ENCODE data around the gene SYVN1.
"Not testable (repeated sequence)": the region's sequence is repeated elsewhere in the genome, so short reads cannot be mapped to it uniquely, and the experiment has no call there.

SYVN1 gene

DNA sequence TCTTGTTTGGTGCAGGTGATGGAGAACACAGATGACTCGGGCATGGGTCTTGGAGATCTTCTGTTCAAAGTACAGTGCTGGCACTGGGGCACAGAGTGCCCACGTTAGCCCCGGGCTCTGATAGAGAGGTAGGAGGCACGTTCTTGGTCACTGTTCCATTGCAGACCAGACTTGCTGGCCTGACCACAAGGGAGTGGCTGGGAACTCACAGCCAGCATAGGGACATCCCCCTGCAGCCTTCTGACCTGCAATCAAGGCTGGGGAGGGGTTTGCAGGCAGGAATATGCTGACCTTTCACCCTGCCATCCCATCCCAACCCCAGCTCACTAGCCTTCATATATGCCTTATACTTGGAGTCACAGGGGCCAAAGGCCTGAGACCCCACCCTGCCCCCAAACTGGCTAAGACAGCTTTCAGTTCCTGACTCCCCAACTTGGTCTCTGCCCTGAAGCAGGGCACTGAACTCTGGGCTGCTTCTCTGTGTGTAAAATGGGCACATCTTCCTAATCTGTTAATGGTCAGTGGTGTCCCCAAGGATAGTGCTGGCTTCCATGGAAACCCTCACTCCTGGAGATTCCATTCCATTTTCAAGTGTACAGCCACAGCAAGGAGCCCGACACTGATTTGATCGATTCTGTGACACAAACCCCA lies 7.6 kb downstream of the SYVN1 start:
- no peak for DNase-seq

DNA sequence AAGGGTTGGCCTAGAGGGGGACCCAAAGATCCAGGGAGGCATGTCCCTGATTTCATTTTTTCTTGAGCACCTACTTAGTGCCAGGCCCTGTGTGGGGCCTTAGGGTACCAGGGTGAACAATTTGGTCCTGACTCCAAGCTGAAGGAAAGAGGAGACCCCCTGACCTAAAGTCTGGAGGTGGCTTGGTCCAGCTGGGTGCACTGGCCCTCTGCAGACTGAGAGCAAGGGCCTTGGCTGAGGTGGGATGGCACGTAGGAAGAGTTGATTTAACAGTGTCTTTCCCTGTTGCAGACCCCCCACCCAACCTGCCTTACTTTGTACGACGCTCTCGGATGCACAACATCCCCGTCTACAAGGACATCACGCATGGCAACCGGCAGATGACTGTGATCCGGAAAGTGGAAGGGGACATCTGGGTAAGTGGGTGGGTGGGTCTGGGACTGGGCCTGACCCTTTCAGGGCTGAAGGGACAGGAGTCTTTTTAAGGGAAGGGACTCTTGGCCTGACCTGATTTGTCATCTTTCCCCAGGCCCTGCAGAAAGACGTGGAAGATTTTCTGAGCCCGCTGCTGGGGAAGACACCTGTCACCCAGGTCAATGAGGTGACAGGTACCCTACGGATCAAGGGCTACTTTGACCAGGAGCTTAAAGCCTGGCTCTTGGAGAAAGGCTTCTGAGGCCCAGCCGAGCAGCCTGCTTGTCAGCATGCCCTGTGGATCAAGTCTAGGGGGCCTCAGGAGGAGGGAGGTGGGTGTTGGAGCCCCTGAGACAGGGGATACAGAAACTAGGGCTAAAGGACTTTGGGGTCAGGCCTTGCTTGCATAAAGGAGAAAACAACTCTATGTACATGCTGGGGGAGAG lies 8.9 kb downstream of the SYVN1 start:
- no peak for DNase-seq

DNA sequence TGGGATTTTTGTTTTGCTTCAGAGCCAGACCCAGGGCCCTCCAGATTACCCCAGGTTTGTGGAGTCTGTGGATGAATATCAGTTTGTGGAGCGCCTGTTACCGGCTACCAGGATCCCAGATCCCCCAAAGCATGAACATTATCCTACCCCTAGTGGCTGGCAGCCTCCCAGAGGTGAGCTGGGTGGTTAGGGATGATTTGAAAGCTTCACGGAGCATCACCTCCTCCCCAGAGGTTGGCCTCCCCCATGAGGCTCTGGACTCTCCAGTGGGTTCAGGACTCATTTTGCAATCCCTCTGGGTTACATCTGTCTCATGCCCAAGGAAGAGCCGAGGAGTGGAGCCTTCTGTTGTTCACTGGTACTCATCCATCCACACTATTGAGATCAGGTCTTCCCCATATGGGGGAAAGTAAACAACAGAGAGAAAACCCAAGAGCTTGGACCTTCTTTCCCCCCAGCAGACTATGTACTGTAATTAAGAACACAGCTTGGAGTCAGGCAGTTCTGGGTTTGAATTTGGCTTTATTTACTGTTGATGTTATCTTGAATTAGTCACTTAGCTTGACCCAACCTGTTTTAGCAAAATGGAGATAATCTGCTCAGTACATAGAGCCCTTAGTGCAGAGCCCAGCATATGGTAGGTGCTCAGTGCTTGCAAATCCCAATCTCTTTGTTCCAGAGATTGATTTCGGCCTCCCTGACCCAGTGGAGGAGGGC lies 9.7 kb downstream of the SYVN1 start:
- DNase-seq: no peak

DNA sequence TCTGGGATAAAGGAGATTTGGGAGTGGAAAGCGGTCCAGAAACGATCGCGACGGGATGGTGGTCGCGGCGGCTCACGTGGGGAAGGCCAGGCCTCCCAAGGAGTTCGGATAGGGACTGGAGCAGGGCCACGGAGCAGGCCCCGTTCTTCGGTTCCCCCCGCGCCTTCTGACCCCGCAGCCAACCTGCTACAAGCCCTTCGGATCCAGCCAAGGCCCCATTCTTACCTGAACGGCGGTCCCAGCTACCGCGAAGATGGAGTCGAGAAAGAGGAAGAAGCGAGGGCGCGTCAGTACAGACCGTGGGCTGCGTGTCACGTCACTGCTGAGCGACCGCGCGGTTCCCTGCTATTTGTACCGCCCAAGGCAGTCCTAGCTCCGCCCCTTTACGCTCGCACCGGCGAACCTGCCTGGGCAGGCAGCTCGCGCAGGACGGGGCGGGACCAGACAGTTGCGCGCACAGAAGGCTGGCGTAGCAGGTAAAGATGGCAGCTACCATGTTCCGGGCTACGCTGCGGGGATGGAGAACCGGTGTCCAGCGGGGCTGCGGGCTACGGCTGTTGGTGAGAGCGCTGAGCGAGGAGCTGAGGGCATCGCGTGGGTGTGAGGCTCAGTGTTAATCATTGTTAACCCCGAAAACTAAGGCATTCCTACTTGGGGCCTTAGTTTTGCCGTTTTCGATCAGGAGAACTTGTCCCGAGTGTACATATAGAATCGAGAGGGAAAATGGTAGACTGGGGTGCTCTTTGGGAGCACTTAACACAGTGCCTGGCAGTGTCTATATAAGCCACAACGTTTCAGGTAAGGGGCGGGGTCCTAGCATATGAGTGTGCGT lies 12.2 kb downstream of the SYVN1 start, which contains the start of the genes FAU and MRPL49:
Gene FAU, minus strand, starts transcription at position 270 of the 832 bp plus-strand sequence. CDS start 321 bp downstream, outside the sequence.
Gene MRPL49, plus strand, starts transcription at position 457 of the 832 bp plus-strand sequence. Its CDS starts 26 bp downstream, at position 483.
- DNase-seq: peak; percentile 98

DNA sequence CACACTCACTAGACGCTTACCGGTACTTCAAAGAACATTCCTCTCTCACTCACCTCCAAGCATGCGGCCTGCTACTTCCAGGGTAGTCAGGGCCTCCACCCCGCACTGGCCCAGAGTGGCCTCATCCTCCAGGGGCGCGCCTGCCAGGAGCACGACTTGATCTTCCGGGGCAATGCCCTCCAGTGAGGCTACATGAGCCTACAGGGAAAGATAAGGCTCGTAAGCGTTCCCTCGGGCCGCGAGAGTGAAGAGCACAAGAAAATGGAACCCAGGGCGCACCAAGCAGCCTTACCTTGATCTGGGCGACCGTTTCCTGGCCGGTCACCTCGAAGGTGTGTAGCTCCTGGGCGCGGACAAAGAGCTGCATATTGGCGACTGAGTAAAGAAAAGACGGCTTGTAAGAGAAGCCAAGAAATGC lies 12.9 kb downstream of the SYVN1 start:
- no peak for DNase-seq

DNA sequence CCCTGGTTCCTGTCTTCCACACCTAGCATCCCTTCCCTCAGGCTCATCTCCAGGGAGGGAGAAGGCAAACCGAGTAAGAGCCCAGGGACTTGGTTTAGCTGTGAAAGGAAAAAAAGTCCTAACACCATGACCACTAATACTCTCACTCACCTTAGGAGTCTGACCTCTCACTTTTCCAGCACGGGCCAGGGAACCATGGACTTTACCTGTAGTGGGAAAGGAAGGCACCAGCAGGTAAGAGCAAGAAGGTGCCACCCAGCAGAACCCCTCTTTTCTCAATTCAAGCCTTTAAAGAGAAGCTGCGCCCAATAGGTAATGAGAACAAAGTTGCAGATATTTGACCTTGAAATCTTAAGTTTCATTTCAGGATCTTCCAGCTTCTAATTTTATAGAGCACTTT lies 13.5 kb downstream of the SYVN1 start:
- DNase-seq: no peak

DNA sequence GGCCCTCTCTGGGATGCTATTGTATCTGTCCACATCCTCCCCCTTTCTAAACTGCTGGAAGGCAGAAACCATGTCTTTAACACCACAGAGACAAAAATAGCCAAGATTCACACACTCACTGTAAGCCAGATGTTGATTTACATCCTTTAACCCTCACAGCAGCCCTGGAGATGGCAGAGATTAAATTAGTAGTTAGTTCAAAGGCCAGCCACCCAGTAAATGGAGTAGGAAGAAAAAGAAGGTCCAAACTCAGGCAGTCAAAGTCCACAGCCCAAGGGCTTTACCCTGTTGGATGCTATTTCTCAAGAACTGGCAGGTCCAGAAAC lies 14.7 kb downstream of the SYVN1 start:
- no peak for DNase-seq

DNA sequence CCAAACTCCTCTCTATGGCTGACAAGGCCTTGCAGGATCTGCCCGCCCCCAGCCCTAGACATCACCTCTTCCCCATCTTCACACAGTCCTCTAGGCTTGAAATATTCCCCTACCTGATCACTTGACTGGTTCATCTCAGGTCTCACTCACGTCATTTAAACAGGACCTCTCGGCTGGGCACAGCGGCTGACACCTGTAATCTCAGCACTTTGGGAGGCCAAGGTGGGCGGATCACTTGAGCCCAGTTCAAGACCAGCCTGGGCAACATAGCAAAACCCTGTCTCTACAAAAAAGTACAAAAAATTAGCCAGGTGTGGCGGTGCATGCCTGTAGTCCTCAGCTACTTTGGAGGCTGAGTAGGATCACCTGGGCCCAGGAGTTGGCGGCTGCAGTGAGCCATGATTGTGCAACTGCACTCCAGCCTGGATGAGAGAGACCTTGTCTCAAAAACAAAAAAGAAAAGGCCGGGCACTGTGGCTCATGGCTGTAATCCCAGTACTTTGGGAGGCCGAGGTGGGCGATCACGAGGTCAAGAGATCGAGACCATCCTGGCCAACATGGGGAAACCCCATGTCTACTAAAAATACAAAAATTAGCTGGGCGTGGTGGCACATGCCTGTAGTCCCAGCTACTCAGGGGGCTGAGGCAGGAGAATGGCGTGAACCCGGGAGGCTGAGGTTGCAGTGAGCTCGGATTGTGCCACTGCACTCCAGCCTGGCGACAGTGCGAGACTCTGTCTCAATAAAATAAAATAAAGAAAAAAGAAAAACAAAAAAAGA lies 15.2 kb downstream of the SYVN1 start:
- not testable (repeated sequence) for DNase-seq

DNA sequence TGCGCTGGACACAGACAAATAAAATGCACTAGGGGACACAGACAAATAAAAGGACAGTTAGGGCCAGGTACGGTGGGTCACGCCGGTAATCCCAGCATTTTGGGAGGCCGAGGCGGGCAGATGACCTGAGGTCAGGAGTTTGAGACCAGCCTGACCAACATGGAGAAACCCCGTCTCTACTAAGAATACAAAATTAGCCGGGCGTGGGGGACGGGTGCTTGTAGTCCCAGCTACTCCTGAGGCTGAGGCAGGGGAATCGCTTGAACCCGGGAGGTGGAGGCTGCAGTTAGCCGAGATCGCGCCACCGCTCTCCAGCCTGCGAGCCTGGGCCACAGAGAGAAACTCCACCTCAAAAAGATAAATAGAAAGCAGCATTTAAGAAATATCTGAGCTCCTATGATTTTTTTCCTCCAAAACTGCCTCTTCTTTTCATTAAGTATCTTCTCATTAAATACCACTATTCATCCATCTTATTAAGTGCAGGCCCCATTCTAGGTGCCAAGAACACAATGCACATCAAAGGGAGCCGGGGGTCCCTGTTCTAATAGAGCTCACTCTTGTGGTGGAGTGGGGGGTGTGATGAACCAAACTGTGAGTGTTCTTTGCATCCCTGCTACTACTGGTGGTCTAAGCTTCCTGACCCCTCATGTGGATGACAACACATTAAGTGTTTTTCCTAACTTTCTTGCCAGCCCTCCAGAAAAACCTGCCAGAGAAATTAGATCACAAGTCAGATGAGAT lies 16.1 kb downstream of the SYVN1 start:
- DNase-seq: no peak

DNA sequence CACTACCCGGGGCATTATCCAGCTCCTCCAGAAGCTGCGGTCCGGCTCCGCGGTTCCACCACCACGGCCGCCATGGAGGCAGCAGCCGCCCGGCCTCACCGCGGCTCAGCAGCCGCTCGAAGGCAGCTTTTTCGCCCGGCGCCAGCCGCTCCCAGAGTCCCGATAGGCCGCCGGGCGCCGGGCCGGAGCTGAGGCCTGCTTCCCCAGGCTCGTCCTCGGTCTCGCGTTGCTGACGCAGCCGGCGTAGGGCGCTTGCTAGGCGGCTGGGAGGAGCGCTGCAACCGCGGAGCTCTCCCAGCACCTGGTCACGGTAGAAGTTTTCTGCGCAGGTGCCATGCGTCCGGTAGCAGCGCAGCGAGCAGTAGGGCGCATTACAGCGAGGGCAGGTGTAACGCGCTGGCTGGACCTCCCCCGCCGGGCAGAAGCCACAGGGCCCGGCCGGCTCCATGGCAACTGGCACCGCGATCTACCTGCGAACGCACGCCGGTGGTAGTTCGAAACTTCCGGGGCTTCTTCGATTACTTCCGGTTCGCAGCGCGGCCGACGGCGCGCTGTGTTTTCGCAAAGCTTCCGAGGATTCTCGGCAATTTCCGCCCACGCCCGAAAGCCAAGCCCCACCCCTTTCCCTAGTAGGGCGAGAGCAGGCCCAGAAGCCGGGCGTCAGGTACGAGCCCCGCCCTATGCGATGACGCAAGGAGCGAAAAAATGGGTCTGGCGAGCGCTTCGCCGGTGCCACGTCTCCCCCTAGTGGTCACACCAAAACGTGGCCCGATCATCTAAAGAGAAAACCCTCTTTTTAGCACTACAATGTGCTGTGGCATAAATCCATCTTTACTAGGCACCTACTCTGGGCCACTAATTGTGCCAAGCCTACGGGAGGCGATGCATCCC lies 16.9 kb downstream of the SYVN1 start, which contains the start of gene ZNHIT2:
Gene ZNHIT2, minus strand, starts transcription at position 496 of the 891 bp plus-strand sequence. Its CDS starts 48 bp downstream, at position 448.
- peak; percentile 98 for DNase-seq

DNA sequence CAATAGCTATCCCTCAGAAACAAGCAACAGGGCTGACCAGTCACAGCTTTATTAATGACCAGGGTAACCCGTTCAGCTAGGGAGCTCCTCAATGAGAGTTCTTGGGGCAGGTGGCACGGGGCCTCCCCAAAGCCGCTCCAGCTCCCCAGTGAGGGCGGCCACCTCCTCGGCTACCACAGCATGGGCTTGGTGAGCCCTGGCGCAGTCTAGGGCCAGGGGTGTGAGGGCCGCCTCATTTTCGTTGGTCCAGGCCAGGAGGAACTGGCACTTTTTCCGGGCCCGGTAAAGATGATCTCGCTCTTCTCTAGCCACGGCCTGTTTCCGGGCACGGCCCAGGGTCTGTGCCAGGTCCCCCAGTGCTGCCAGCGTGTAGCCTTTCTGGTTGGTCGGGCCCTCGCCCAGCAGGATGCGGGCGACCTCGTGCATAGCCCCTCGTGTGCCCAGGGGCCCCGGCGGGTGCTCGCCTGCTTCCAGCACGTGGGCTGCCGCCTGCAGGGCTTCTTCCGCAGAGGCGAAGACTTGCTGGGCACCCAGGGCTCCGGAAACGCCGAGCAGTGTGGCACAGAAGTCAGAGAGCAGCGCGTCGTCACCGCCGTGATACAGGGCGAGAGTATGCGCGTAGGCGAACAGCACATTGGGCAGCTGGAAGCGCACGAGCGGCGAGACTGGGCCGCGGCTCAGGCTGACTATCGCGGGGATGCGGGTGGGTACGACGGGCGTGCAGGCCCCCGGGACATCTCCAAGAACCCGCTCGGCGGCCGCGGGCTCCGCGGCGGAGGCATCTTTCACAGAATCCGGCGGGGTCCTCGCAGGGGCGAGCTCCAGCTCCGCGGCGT lies 17.7 kb downstream of the SYVN1 start:
- DNase-seq: no peak

DNA sequence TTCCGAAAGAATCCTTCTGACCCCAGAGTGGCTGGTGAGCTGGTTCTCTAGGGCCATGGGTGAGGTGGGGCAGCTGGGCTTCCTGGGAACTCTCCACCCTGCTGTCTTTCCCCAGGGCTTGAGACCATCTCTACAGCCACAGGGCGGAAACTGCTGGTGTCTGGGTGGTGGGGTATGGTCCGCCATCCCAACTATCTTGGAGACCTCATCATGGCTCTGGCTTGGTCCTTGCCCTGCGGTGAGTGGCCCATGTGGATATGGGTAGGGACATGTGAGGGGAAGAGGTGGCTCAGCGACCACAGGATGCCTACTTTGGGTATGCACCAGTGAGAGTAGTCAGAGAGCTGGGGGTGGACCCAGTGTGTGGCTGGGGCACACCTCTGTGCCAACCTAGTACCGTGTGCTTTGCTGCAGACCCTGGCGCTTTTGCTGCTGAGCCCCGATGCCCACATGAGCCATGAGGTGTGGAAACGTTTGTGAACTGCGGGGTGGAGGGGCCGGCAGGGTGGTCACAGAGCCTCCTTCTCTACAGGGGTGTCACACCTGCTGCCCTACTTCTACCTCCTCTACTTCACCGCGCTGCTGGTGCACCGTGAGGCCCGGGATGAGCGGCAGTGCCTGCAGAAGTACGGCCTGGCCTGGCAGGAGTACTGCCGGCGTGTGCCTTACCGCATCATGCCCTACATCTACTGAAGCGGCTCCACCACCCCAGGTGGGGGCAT lies 18.8 kb downstream of the SYVN1 start:
- DNase-seq: no peak

DNA sequence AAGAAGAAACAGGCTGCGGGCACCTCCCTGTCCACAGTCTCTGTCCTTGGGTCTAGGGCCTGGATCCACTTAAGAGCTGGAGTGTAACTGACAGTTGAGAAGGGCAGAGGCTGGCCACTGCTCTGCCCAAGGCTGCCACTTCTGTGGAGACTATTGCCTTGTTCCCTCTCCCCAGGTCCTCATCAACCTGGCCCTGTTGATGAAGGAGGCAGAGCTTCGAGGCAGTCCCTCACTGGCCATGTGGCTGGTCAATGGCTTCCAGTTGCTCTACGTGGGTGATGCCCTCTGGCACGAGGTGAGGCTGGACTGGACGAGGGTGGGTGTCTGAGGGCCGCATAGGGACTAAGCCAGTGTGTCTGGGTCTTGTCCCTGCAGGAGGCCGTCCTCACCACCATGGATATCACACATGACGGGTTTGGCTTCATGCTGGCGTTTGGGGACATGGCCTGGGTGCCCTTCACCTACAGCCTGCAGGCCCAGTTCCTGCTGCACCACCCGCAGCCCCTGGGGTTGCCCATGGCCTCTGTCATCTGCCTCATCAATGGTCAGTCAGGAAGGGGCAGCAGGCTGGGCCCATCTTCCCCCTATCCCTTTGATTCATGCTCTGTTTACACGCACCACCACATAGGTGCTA lies 19.7 kb downstream of the SYVN1 start:
- no peak for DNase-seq

DNA sequence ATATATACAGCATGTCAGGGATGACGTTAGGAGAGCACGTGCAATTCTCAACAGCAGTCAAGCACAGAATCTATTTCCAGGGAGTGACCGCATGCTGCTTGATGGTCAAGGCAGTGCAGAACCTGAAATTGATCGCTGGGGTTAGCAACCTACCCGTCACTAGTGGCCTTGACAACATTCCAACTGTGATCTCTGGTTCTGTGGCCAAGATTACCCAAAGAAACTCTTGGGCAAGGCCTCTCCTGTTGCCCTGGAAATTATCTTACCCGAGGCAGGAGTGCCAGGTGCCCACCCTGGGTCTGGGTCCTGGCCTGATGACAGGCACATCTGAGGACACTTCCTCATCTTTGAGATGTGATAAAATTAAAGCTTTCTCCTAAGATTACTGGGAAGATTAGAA lies 20.5 kb downstream of the SYVN1 start:
- DNase-seq: no peak

DNA sequence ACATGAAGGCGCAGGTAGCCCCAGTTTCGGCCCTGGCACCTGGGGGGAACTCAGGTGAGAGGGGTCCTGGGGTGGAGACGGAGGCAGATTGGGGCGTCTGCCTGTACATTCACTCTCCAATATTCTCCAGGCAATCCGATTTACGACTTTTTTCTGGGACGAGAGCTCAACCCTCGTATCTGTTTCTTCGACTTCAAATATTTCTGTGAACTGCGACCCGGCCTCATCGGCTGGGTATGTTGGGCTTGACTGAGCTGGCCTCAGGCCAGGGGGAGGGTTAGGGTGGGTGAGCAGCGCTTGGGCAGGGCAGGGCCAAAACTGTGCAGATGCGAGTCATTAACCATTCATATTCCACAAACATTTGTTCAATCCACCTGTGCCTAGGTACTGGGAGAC lies 21.0 kb downstream of the SYVN1 start:
- no peak for DNase-seq

DNA sequence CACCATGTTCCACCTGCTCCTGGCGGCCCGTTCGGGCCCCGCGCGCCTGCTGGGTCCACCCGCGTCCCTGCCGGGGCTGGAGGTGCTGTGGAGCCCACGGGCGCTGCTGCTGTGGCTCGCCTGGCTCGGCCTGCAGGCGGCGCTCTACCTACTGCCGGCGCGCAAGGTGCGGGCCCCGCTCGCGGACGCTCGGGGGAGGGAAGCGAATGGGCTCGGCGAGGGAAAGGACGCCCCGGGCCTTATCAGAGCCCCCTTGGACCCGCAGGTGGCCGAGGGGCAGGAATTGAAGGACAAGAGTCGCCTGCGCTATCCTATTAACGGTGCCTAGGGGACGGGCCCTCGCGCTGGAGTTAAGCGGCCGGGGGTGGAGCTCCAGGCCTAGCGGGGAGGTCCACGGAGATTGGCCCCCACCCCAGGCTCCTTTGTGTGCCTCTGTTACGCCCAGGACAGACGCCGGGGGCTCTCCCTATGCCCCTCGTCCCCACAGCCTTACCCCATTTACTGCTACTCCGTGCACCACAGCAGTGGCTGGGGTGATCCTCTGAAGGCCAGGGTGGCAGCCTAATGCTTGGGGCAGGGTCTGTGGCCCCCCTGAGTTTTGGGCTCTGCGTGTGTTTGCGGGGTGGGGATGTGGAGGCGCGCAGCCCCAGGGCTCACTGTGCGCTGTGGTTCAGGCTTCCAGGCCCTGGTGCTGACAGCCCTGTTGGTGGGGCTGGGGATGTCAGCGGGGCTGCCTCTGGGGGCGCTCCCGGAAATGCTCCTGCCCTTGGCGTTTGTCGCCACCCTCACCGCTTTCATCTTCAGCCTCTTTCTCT lies 21.6 kb downstream of the SYVN1 start:
- peak; percentile 29 for DNase-seq
